GM18951 (cell line): ENCODE data around the gene CHAMP1.

ENCODE experiments used
- POLR2A ChIP-seq: IDR thresholded peaks from 4 replicates; pipeline ENCODE4 v1.6.1; 2011; ENCODE audit warnings: mild to moderate bottlenecking; ENCODE audit not compliant: insufficient read length, insufficient read depth; ENCODE audit errors: extremely low read depth
- in situ Hi-C: fragments of 300-500 bp; cut with MboI; formaldehyde crosslinking; loops from one replicate; pipeline ENCODE4 v1.12.0; 2022; ENCODE audit warnings: low sequenced_read_pairs, mixed read lengths, inconsistent platforms; ENCODE audit not compliant: unreplicated experiment

The CHAMP1 gene

GRCh38 chr13:114282041-114282670 lies 32.1 kb upstream of the CHAMP1 start:
- in situ Hi-C loops: no loop called here

GRCh38 chr13:114283576-114283975 lies 30.7 kb upstream of the CHAMP1 start:
- in situ Hi-C loops: no loop called here
- no peak for TF ChIP-seq POLR2A

More at GRCh38 chr13:114282041-114282670, 32.1 kb upstream of the CHAMP1 start:
- TF ChIP-seq POLR2A: no peak

- in situ Hi-C loops: no loop called here
- TF ChIP-seq POLR2A: no peak
Observed at GRCh38 chr13:114284680-114285079, 29.6 kb upstream of the CHAMP1 start.

- no peak for TF ChIP-seq POLR2A
- in situ Hi-C loops: no loop called here
Observed at GRCh38 chr13:114285166-114285808, 29.0 kb upstream of the CHAMP1 start.

- in situ Hi-C loops: no loop called here
- TF ChIP-seq POLR2A: no peak
Observed at GRCh38 chr13:114286808-114287207, 27.5 kb upstream of the CHAMP1 start.

GRCh38 chr13:114288157-114288591 lies 26.1 kb upstream of the CHAMP1 start:
- TF ChIP-seq POLR2A: no peak
- in situ Hi-C loops: no loop called here

- TF ChIP-seq POLR2A: no peak
- in situ Hi-C loops: no loop called here
Observed at GRCh38 chr13:114296448-114296847, 17.9 kb upstream of the CHAMP1 start.

GRCh38 chr13:114296902-114297301 lies 17.4 kb upstream of the CHAMP1 start:
- TF ChIP-seq POLR2A: no peak
- in situ Hi-C loops: no loop called here

- no peak for TF ChIP-seq POLR2A
- in situ Hi-C loops: no loop called here
Observed at GRCh38 chr13:114298866-114299265, 15.4 kb upstream of the CHAMP1 start.

- no peak for TF ChIP-seq POLR2A
- in situ Hi-C loops: no loop called here
Observed at GRCh38 chr13:114299604-114300305, 14.5 kb upstream of the CHAMP1 start.

- in situ Hi-C loops: no loop called here
- no peak for TF ChIP-seq POLR2A
Observed at GRCh38 chr13:114303700-114304327, 10.5 kb upstream of the CHAMP1 start.

GRCh38 chr13:114304346-114305034 lies 9.8 kb upstream of the CHAMP1 start:
- TF ChIP-seq POLR2A: no peak

GRCh38 chr13:114309086-114309485 lies 5.2 kb upstream of the CHAMP1 start:
- in situ Hi-C loops: no loop called here
- no peak for TF ChIP-seq POLR2A

More at GRCh38 chr13:114304346-114305034, 9.8 kb upstream of the CHAMP1 start:
- in situ Hi-C loops: no loop called here

- in situ Hi-C loops: no loop called here
- no peak for TF ChIP-seq POLR2A
Observed at GRCh38 chr13:114309806-114310410, 4.4 kb upstream of the CHAMP1 start.
